ENCODE results near the gene CPNE6.

Gene CPNE6

GRCh38 chr14:24122898-24123297, 51.5 kb downstream of the CPNE6 start:
- DNase-seq (ENCODE audit: low read depth): no peak
- no peak for TF ChIP-seq CTCF (IDR thresholded peaks at IDR 0.05; ENCODE audit: control insufficient read depth, insufficient read depth, low read depth, low read length, missing control alignments)
- no peak overlapping the region for H3K4me3 ChIP-seq (ENCODE audit: control insufficient read depth, low read depth, low read length)

- H3K4me3 ChIP-seq (ENCODE audit: control insufficient read depth, low read depth, low read length): no peak overlapping the region
- TF ChIP-seq CTCF (IDR thresholded peaks at IDR 0.05; ENCODE audit: control insufficient read depth, insufficient read depth, low read depth, low read length, missing control alignments): no peak
- no peak for DNase-seq (ENCODE audit: low read depth)
Observed at GRCh38 chr14:24123424-24124417, 52.4 kb downstream of the CPNE6 start.

GRCh38 chr14:24126939-24127338, 55.6 kb downstream of the CPNE6 start:
- TF ChIP-seq CTCF (IDR thresholded peaks at IDR 0.05; ENCODE audit: control insufficient read depth, insufficient read depth, low read depth, low read length, missing control alignments): no peak
- no peak for DNase-seq (ENCODE audit: low read depth)
- no peak overlapping the region for H3K4me3 ChIP-seq (ENCODE audit: control insufficient read depth, low read depth, low read length)

GRCh38 chr14:24127673-24128072, 56.3 kb downstream of the CPNE6 start:
- H3K4me3 ChIP-seq (ENCODE audit: control insufficient read depth, low read depth, low read length): no peak overlapping the region
- TF ChIP-seq CTCF (IDR thresholded peaks at IDR 0.05; ENCODE audit: control insufficient read depth, insufficient read depth, low read depth, low read length, missing control alignments): no peak

More at GRCh38 chr14:24127673-24128072, 56.3 kb downstream of the CPNE6 start:
- DNase-seq (ENCODE audit: low read depth): no peak

Data from AG09309 (cell line).